Heart right ventricle (tissue), 16 donors: ENCODE results near the gene AMDHD1. TPM values are rescaled to one million over a fixed set of nuclear protein-coding genes. Genes with fewer than 3 reads are reported as not detected.

ENCODE experiments used
- ATAC-seq, 8 donors: fragments of 200-7000 bp; cut with Tn5 transposase; one replicate each; pipeline ENCODE4 v1.9.1; 2020; ENCODE audit warnings: mild to moderate bottlenecking in 8 of 8, moderate library complexity in 8 of 8, moderate number of reproducible peaks in 1 of 8
- DNase-seq, 2 donors: peaks; one replicate each; pipeline ENCODE4 v3.0.0-alpha.2; 2020
- H3K27ac ChIP-seq, 10 donors: fragments of 200-600 bp; sonication (generic) in 2 of 10; one replicate each; pipeline versions ENCODE4 v1.5.0 to v1.8.0; 2020 to 2022; ENCODE audit warnings: mild to moderate bottlenecking in 3 of 10
- H3K27me3 ChIP-seq, 7 donors: fragments of 200-600 bp; one replicate each; pipeline ENCODE4 v1.8.0; 2021 to 2022; ENCODE audit warnings: mild to moderate bottlenecking in 2 of 7
- H3K36me3 ChIP-seq, 9 donors: fragments of 200-600 bp; sonication (generic) in 1 of 9; one replicate each; pipeline versions ENCODE4 v1.5.0 to v1.8.0; 2020 to 2022; ENCODE audit warnings: mild to moderate bottlenecking in 2 of 9
- H3K4me1 ChIP-seq, 9 donors: fragments of 200-600 bp; sonication (generic) in 1 of 9; one replicate each; pipeline versions ENCODE4 v1.5.0 to v1.8.0; 2020 to 2022; ENCODE audit warnings: mild to moderate bottlenecking in 4 of 9
- H3K4me3 ChIP-seq, 10 donors: fragments of 200-600 bp; sonication (generic) in 2 of 10; one replicate each; pipeline versions ENCODE4 v1.5.0 to v1.8.0; 2020 to 2022; ENCODE audit warnings: mild to moderate bottlenecking in 7 of 10, moderate library complexity in 2 of 10
- H3K9me3 ChIP-seq, 11 donors: fragments of 200-600 bp in 10 of 11; sonication (generic) in 2 of 11; one replicate each; pipeline versions ENCODE4 v1.5.0 to v1.8.0; 2013 to 2022; ENCODE audit warnings: mild to moderate bottlenecking in 2 of 11, control low read depth in 1 of 11, moderate library complexity in 1 of 11
- WGBS, 2 donors: extraction: QIAGEN DNeasy Blood & Tissue Kit; methylation state at CpG; one replicate each; pipeline ENCODE4 v1.1.7; 2013; ENCODE audit warnings: inconsistent platforms in 1 of 2; 5-methylcytosine and 5-hydroxymethylcytosine counted together
- intact Hi-C, 10 donors: fragments of 100-400 bp; cut with DNase I; formaldehyde crosslinking; loops; one replicate each; pipeline versions ENCODE4 v1.11.1 to v1.14.2; 2022
- polyA plus RNA-seq, 2 donors: library from polyadenylated mRNA; stranded (reverse); fragments of 200-250 nt; gene quantifications; one replicate each; pipeline ENCODE4 v1.2.3, GENCODE V29; 2013
- total RNA-seq, 10 donors: library from RNA; stranded (reverse); fragmentation: NEBNext Ultra II Directional in 3 of 10; extraction: Animal tissue kit (Norgen Biotek cat#: 25700) in 3 of 10; gene quantifications; one replicate each; pipeline versions ENCODE4 v1.2.1 to v1.2.4, GENCODE V29; 2021 to 2023
- TF ChIP-seq, protein P1 (sequence below), 9 donors: fragments of 200-600 bp; sonication (generic) in 2 of 9; IDR thresholded peaks; one replicate each; pipeline versions ENCODE4 v1.5.0 to v1.8.0; 2021 to 2022; ENCODE audit warnings: antibody characterized with exemption in 9 of 9, mild to moderate bottlenecking in 5 of 9, moderate library complexity in 1 of 9
- donor health status: Arrhythmogenic right ventricular cardiomyopathy.
- donor health status: ischemic (EF 13 %, LVEDD 7.1; RV severe dilation, severe dysfunction).
- donor health status: healthy with polysubstance abuse.
- donor health status: DM: no; HTN: yes; CAD: no.
- donor health status: DM: no; HTN: no; CAD: no.
- donor health status: ischemic (EF 25% LVEDD 6.9; RV normal size, moderate dysfunction).
- donor health status: ischemic (EF 25% LVEDD 5.7; RV mildly dilated, moderate dysfunction).
- donor health status: healthy.
- donor health status: DM: yes; HTN: yes; CAD: no.
- donor health status: Ischemic cardiomyopathy.
- donor health status: ischemic (EF 35%, LVEDD 5.7; RV mildly dilated, moderate dysfunction).
- donor health status: nonischemic (EF 11% LVEDD 7.7; RV severe dilation, severe dysfunction).
- donor health status: DM: yes; HTN: yes; CAD: no.
- donor health status: PGD.
- donor health status: ischemic (EF 29% LVEDD 5.4; RV normal size, mild dysfunction).
- donor health status: nonischemic (EF 23%, LVEDD 6.1; RV moderate dilation, normal function).

The AMDHD1 gene
- total and polyA plus RNA-seq, 12 donors: 0.34 to 0.91 (median 0.67) TPM

DNA sequence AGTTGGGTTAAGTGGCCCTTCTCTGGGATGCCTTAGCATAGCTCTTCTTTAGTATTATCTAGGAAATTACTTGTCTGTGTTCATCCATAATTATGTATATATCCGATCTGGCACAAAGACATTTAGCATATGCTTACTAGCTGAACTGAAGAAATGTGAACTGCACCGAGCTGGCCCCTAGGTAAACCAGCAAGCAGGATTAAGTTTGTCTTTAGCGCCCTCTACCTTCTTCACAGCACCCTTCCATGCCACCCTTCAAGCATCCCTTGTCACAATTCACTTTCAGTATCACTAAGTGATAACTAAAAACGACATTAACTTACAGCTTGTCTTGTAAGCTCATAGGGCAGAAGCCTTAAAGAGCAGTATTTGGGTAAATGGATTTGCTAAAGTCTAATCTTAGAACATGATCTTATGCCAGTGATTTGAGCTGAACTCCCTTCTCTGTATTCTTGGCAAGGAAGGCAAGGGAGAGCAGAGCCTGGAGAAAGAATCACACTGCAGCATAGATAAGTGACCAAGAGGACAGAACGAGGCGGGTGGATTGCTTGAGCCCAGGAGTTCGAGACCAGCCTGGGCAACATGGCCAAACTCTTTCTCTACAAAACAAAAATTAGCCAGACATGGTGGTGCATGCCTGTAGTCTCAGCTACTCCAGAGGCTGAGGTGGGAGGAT is 55.6 kb downstream of the AMDHD1 start:
- peaks cover 0 to 13% (median 0%) of the 10 kb centered on the region in 9 donors for H3K4me1 ChIP-seq
- peaks cover 0 to 43% (median 20%) of the 10 kb centered on the region in 9 donors for H3K36me3 ChIP-seq
- peak in 1 of 2 donors; percentile 28 for DNase-seq
- H3K27ac ChIP-seq: no peak overlapping the region
- intact Hi-C loops: loop anchor here in 8 of 10 donors (1.0 to 10.0 kb wide), 10 partner anchors 80 to 416 kb away; no protein-coding TSS in a partner anchor
- H3K9me3 ChIP-seq: no peaks in the 10 kb centered on the region
- no peak overlapping the region for H3K4me3 ChIP-seq
- 21 to 23% methylated on average over 7 of the region's 7 CpGs for WGBS, 2 donors
- peaks cover 0 to 8% (median 0%) of the 10 kb centered on the region in 7 donors for H3K27me3 ChIP-seq
- TF ChIP-seq, protein P1, sequence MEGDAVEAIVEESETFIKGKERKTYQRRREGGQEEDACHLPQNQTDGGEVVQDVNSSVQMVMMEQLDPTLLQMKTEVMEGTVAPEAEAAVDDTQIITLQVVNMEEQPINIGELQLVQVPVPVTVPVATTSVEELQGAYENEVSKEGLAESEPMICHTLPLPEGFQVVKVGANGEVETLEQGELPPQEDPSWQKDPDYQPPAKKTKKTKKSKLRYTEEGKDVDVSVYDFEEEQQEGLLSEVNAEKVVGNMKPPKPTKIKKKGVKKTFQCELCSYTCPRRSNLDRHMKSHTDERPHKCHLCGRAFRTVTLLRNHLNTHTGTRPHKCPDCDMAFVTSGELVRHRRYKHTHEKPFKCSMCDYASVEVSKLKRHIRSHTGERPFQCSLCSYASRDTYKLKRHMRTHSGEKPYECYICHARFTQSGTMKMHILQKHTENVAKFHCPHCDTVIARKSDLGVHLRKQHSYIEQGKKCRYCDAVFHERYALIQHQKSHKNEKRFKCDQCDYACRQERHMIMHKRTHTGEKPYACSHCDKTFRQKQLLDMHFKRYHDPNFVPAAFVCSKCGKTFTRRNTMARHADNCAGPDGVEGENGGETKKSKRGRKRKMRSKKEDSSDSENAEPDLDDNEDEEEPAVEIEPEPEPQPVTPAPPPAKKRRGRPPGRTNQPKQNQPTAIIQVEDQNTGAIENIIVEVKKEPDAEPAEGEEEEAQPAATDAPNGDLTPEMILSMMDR (IDR thresholded peaks at IDR 0.05): peak; percentile 27 to 83 (median 70)
- ATAC-seq: peak; percentile 65 to 92 (median 81)

DNA sequence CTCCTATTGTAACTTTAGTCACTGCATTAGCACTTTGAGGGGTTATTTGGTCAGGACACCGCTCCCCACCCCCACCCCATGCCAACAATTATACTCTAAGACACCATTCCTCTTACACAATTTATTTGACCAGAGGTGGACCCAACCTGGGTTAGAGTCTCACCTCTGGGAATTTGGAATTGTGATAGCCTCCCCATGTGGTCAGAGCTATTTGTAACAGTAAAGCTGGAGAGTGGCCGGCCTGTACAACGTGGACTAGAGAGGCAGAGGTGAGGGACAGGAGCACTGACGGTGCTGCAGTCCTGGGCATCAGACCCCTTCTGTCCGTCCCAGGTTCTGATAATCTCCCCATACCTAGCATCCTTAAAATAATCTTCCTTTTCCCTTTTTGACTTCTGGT is 56.4 kb downstream of the AMDHD1 start:
- Histone ChIP-seq H3K27me3 (peaks cover 0 to under 1% (median 0%) of the 10 kb centered on the region in 7 donors), H3K36me3 (peaks cover 0 to 50% (median 25%) of the 10 kb centered on the region in 9 donors), H3K4me3 (no peak overlapping the region), H3K27ac (no peak overlapping the region), H3K4me1 (peaks cover 0 to 13% (median 0%) of the 10 kb centered on the region in 9 donors), H3K9me3 (no peaks in the 10 kb centered on the region)
- TF ChIP-seq, protein P1 (IDR thresholded peaks at IDR 0.05): no peak
- intact Hi-C loops: loop anchor here in 8 of 10 donors (2.0 to 10.0 kb wide), 9 partner anchors 81 to 417 kb away; no protein-coding TSS in a partner anchor
- no peak for DNase-seq
- 75 to 84% methylated on average over 5 of the region's 5 CpGs for WGBS, 2 donors
- ATAC-seq: no peak

DNA sequence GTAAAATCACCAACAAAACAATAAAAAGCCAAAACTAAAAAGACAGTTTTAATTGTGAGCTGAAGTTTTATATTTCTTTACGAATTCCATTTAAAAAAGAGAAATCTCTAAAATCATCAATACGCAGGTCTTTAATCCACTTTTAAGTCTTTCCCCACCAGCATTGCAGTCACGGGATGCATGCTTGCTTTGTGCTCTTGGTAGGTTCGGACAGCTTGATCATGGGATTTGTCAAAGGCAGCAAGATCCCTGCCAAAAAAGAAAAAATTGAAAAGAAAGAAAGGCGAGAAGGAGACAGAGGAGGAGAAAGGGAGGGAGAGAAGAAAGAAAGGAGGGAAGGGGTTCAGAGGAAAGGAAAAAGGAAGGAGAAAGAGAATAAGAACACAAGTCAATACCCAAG is 57.7 kb downstream of the AMDHD1 start:
- intact Hi-C loops: loop anchor here in 1 of 10 donors (5.0 kb wide), 1 partner anchor 419 kb away; no protein-coding TSS in a partner anchor
- TF ChIP-seq, protein P1 (IDR thresholded peaks at IDR 0.05): no peak
- H3K9me3 ChIP-seq: no peaks in the 10 kb centered on the region
- H3K36me3 ChIP-seq: peaks cover 0 to 64% (median 34%) of the 10 kb centered on the region in 9 donors
- no peak for DNase-seq
- peaks cover 0 to 7% (median 0%) of the 10 kb centered on the region in 9 donors for H3K4me1 ChIP-seq
- ATAC-seq: no peak
- 86 to 89% methylated on average over 5 of the region's 5 CpGs for WGBS, 2 donors
- no peaks in the 10 kb centered on the region for H3K27me3 ChIP-seq
- H3K27ac ChIP-seq: no peak overlapping the region
- H3K4me3 ChIP-seq: no peak overlapping the region

DNA sequence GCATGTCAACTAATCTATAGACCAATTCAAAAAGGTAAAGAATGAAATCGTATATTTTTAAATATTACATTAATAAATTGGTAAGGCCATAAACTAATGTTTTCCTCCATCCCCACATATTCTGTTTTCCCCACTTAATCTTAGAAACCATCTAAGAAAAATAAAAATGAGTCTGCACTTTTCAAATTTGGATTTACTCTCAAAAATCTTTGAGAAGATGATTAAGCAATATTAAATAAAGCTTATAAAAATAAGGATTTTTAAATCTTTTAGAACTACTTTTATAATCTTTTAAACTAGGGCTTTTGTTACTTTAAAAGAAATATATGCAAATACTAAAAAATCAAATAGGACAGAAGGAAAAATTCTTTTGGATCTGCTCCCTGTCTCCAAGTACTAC is 63.6 kb downstream of the AMDHD1 start:
- no peak for ATAC-seq
- no peak for DNase-seq
- intact Hi-C loops: no loop called here
- Histone ChIP-seq H3K9me3 (no peaks in the 10 kb centered on the region), H3K4me3 (no peak overlapping the region), H3K36me3 (peaks cover 0 to 100% (median 52%) of the 10 kb centered on the region in 9 donors), H3K27ac (no peak overlapping the region), H3K27me3 (no peaks in the 10 kb centered on the region), H3K4me1 (no peaks in the 10 kb centered on the region)
- TF ChIP-seq, protein P1 (IDR thresholded peaks at IDR 0.05): no peak
- WGBS, 2 donors: 93 to 100% methylated on average over 1 of the region's 1 CpG
